SIG-M5 treated with dmso at 0.1 percent for 504 hours (cell line): ENCODE results near the gene CDKN3.
"Not testable (repeated sequence)": the region's sequence is repeated elsewhere in the genome, so short reads cannot be mapped to it uniquely, and the experiment has no call there.

Experiments used
- DNase-seq: peaks from one replicate; lab custom pipeline; 2025; ENCODE audit not compliant: unreplicated experiment; lab: John Stamatoyannopoulos, UW

CDKN3 gene

GRCh38 chr14:54453990-54454389 lies 57.2 kb downstream of the CDKN3 start:
- DNase-seq = not testable (repeated sequence)

DNA sequence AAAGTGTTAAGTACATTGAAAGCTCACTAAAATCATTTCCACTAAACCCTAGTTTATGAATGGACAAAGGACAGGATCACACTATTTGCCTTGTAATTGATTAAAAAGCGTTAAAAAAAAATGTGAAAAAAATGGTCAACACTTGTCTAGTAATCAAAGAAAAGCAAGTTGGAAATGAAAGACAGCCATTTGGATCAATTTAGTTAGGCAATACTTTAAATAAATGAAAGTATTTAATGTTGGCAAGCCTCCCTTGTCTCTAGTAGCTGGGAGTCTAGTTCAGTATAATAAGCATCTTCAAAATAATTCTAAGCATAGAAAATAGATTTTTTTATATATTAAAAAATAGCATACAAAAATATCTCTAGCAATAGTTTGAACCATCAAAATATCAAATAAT lies 58.6 kb downstream of the CDKN3 start:
- no peak for DNase-seq

- DNase-seq = not testable (repeated sequence)
Observed at GRCh38 chr14:54456820-54457608, 60.2 kb downstream of the CDKN3 start.

DNA sequence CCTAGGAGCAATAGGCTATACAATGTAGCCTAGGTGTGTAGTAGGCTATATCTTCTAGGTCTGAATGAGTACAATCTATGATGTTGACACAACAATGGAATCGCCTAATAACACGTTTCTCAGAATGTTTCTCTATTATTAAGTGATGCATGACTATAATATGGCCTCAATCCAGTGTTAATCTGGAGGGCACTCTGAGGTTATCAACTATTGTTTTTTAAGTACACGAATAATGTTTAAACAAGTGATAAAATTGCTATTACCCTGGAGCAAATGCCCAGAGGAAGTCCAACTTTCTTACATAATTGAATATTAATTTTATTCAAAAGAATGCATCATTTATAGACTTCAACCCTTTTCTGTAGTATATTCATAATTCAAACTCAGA lies 60.8 kb downstream of the CDKN3 start:
- DNase-seq = no peak

- not testable (repeated sequence) for DNase-seq
Observed at GRCh38 chr14:54458536-54458935, 61.7 kb downstream of the CDKN3 start.

GRCh38 chr14:54459106-54459505 lies 62.3 kb downstream of the CDKN3 start:
- DNase-seq = no peak

- DNase-seq = no peak
Observed at GRCh38 chr14:54462048-54462447, 65.2 kb downstream of the CDKN3 start.

GRCh38 chr14:54465654-54466053 lies 68.8 kb downstream of the CDKN3 start:
- DNase-seq = no peak

DNA sequence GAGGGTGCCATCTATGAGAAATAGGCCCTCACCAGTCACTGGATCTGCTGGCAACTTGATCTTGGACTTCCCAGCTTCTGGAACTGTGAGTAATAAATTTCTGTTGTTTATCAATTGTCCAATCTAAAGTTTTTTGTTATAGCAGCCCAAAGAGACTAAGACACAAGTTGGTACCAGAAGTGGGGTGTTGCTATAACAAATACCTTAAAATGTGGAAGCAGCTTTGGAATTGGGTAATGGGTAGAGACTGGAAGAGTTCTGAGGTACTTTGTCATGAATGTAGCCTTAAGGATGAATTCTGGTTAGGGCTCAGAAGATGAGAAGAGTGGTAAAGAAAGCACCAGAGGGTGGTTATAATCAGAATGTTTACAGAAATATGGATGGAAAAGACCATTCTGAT lies 70.5 kb downstream of the CDKN3 start:
- DNase-seq = no peak
